Colonic mucosa (tissue), 4 donors: ENCODE measurements around the gene ATP10D. TPM values are rescaled to one million over a fixed set of nuclear protein-coding genes. Genes with fewer than 3 reads are reported as not detected.
"Not testable (repeated sequence)": the region's sequence is repeated elsewhere in the genome, so short reads cannot be mapped to it uniquely, and the experiment has no call there.

ENCODE experiments used
- DNase-seq: peaks from one replicate; pipeline ENCODE4 v3.0.0-alpha.2; 2020
- H3K27ac ChIP-seq: fragments of 200-600 bp; one replicate; pipeline ENCODE4 v1.8.0; 2021
- H3K27me3 ChIP-seq: fragments of 200-600 bp; one replicate; pipeline ENCODE4 v1.8.0; 2021
- H3K36me3 ChIP-seq: fragments of 200-600 bp; one replicate; pipeline ENCODE4 v1.8.0; 2021
- H3K4me1 ChIP-seq: fragments of 200-600 bp; one replicate; pipeline ENCODE4 v1.8.0; 2021; ENCODE audit warnings: mild to moderate bottlenecking
- H3K4me3 ChIP-seq: fragments of 200-600 bp; one replicate; pipeline ENCODE4 v1.8.0; 2021
- H3K9ac ChIP-seq, 2 donors: one replicate each; pipeline ENCODE4 v1.7.0; 2013; ENCODE audit warnings: control low read depth in 2 of 2, low read depth in 2 of 2, low read length in 2 of 2
- H3K9me3 ChIP-seq: fragments of 200-600 bp; one replicate; pipeline ENCODE4 v1.8.0; 2021
- intact Hi-C: fragments of 100-400 bp; cut with DNase I; formaldehyde crosslinking; loops from one replicate; pipeline ENCODE4 v1.14.1; 2022
- total RNA-seq, 2 donors: library from RNA; stranded (reverse); fragmentation: NEBNext Ultra II Directional in 1 of 2; extraction: Animal tissue kit (Norgen Biotek cat#: 25700) in 1 of 2; gene quantifications; one replicate each; pipeline ENCODE4 v1.2.1, GENCODE V29; 2021
- TF ChIP-seq, protein P1 (sequence below): fragments of 200-600 bp; IDR thresholded peaks from one replicate; pipeline ENCODE4 v1.8.0; 2022; ENCODE audit warnings: antibody characterized with exemption, mild to moderate bottlenecking
- donor health status: healthy.
- donor health status: DM: no; HTN: no; CAD: no.
- donor health status: DM: no; HTN: no; CAD: no.

Gene ATP10D
- total RNA-seq, 2 donors from 2014 or later, result 8.6 to 11.3 TPM

DNA sequence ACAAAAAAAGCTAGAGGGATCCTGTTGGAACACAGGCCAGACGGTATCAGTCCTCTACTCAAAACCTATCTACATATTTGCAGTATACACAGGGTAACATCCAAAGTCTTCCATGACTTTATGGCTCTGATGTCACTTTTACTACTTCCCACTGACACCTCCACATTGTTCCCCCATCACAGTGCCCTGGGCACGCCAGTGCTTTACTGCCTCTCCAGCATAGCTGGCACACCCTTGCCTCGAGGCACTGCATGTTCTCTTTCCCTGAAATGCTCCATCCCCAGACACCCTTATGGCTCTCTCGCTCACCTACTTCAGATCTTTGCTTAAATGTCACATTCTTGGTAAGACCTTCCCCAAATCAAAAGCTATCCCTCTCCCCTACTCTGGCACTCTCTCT lies 6.3 kb upstream of the ATP10D start:
- TF ChIP-seq, protein P1, sequence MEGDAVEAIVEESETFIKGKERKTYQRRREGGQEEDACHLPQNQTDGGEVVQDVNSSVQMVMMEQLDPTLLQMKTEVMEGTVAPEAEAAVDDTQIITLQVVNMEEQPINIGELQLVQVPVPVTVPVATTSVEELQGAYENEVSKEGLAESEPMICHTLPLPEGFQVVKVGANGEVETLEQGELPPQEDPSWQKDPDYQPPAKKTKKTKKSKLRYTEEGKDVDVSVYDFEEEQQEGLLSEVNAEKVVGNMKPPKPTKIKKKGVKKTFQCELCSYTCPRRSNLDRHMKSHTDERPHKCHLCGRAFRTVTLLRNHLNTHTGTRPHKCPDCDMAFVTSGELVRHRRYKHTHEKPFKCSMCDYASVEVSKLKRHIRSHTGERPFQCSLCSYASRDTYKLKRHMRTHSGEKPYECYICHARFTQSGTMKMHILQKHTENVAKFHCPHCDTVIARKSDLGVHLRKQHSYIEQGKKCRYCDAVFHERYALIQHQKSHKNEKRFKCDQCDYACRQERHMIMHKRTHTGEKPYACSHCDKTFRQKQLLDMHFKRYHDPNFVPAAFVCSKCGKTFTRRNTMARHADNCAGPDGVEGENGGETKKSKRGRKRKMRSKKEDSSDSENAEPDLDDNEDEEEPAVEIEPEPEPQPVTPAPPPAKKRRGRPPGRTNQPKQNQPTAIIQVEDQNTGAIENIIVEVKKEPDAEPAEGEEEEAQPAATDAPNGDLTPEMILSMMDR, result no peak
- H3K36me3 ChIP-seq, result no peaks in the 10 kb centered on the region
- intact Hi-C loops, result no loop called here
- H3K9ac ChIP-seq, result no peak overlapping the region
- no peaks in the 10 kb centered on the region for H3K27me3 ChIP-seq
- no peak for DNase-seq
- H3K9me3 ChIP-seq, result no peaks in the 10 kb centered on the region
- H3K4me1 ChIP-seq, result no peaks in the 10 kb centered on the region
- H3K27ac ChIP-seq, result no peak overlapping the region
- no peak overlapping the region for H3K4me3 ChIP-seq

DNA sequence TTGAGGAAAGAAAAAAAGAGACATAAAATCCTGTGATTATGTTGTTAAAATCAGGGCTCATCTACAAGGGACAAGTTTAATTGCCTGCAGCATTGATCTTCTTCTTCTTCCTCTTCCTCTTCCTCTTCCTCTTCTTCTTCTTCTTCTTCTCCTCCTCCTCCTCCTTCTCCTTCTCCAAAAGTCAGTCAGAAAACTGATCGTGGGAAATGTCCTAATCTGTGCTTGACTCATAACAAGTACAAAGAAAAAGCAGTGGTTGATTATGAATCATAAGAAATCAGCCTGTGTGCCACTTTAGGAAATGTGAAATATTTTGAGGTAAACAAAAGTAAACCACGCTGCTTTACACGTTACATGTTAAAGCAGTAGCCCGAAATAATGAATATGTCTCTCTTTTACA lies 2.7 kb upstream of the ATP10D start:
- Histone ChIP-seq H3K9ac (no peak overlapping the region), H3K27me3 (no peaks in the 10 kb centered on the region), H3K9me3 (no peaks in the 10 kb centered on the region), H3K27ac (no peak overlapping the region), H3K36me3 (no peaks in the 10 kb centered on the region), H3K4me3 (no peak overlapping the region), H3K4me1 (no peaks in the 10 kb centered on the region)
- intact Hi-C loops, result no loop called here
- TF ChIP-seq, protein P1, result no peak
- DNase-seq, result no peak

DNA sequence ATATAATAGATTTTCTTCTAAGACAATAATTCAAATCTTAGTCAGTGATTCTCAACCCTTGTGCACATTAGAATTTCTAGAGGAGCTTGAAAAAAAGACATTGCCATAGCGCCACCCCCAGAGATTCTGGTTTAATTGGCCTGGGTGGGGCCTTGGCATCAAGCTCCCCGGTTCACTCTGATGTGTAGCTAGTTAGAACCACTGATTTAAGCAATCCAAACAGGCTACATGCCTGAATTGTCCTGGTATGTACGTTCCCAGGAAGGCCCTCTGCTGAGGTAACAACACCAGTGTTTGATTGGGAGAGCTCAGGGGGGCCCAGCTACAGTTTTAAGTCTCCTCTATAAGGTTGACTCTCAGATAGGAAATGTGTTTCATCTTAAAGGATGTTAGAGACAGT lies 1.3 kb upstream of the ATP10D start:
- H3K36me3 ChIP-seq, result no peaks in the 10 kb centered on the region
- no peaks in the 10 kb centered on the region for H3K4me1 ChIP-seq
- intact Hi-C loops, result no loop called here
- no peak overlapping the region for H3K9ac ChIP-seq
- H3K27me3 ChIP-seq, result no peaks in the 10 kb centered on the region
- no peak for DNase-seq
- H3K9me3 ChIP-seq, result no peaks in the 10 kb centered on the region
- H3K27ac ChIP-seq, result no peak overlapping the region
- TF ChIP-seq, protein P1, result no peak
- no peak overlapping the region for H3K4me3 ChIP-seq

DNA sequence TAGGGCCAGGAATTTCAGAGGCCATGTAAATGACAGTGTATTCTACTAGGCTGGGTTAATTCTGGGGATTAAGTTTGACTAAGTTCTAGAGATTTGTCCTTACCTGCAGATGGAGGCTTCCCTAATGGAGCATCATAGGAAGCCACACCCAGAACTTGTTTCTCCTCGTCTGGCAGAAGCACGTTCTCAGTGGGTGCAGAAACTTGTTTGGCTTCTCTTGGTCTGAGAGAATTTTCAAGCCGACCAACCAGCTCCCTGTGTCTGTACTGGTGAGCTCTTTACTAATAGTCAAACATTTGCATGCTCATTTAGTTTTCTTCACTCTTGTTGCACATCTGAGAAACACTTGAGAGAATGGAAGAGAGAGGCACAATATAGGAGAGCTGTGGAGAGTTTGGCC lies 907 bp upstream of the ATP10D start:
- H3K4me1 ChIP-seq, result no peaks in the 10 kb centered on the region
- no peaks in the 10 kb centered on the region for H3K9me3 ChIP-seq
- TF ChIP-seq, protein P1, result no peak
- H3K4me3 ChIP-seq, result no peak overlapping the region
- no peaks in the 10 kb centered on the region for H3K27me3 ChIP-seq
- no peak for DNase-seq
- H3K27ac ChIP-seq, result no peak overlapping the region
- no peak overlapping the region for H3K9ac ChIP-seq
- no peaks in the 10 kb centered on the region for H3K36me3 ChIP-seq
- intact Hi-C loops, result no loop called here

GRCh38 chr4:47485768-47486167 lies 693 bp downstream of the ATP10D start:
- H3K27ac ChIP-seq, result peak overlapping the region; percentile 89
- no peaks in the 10 kb centered on the region for H3K9me3 ChIP-seq
- no peaks in the 10 kb centered on the region for H3K36me3 ChIP-seq
- H3K4me3 ChIP-seq, result peak overlapping the region; percentile 46
- intact Hi-C loops, result no loop called here
- H3K9ac ChIP-seq, result peak overlapping the region; percentile 28 to 74
- no peaks in the 10 kb centered on the region for H3K4me1 ChIP-seq
- H3K27me3 ChIP-seq, result no peaks in the 10 kb centered on the region
- no peak for DNase-seq
- TF ChIP-seq, protein P1, result no peak

DNA sequence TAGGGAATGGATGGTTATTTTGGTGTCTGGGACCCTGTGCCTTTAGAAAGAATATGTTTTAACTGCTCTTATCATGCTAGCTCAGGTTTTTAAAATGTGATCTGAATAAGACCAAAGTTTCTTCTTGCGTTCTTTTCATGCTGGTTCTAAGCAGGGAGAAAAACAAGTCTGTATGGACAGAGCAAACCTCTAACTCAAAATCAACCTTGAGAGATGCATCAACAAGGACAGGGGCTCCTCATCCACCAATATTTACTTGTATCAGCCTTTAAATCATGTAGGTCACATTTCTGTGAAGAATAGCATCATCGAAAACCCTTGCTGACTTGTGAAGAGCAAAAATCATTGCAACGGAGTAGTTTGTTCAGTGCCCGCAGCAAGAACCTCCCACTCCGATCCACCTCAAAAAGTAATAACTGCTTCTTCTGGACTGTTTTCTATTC lies 1.2 kb downstream of the ATP10D start:
- Histone ChIP-seq H3K27me3 (no peaks in the 10 kb centered on the region), H3K9ac (peak overlapping the region in 1 of 2 donors; percentile 74), H3K9me3 (no peaks in the 10 kb centered on the region), H3K4me3 (peak overlapping the region; percentile 46), H3K27ac (no peak overlapping the region), H3K4me1 (no peaks in the 10 kb centered on the region), H3K36me3 (no peaks in the 10 kb centered on the region)
- TF ChIP-seq, protein P1, result no peak
- intact Hi-C loops, result no loop called here
- no peak for DNase-seq

GRCh38 chr4:47486727-47487126 lies 1.7 kb downstream of the ATP10D start:
- H3K27ac ChIP-seq, H3K4me3 ChIP-seq, H3K4me1 ChIP-seq, DNase-seq, intact Hi-C loops, H3K36me3 ChIP-seq, H3K27me3 ChIP-seq, H3K9me3 ChIP-seq, H3K9ac ChIP-seq: not testable (repeated sequence)
